Left ventricle myocardium superior (tissue), 1 donor: ENCODE results near the gene SIPA1L3. TPM values are rescaled to one million over a fixed set of nuclear protein-coding genes. Genes with fewer than 3 reads are reported as not detected.

Source experiments
- ATAC-seq: fragments of 200-7000 bp; cut with Tn5 transposase; one replicate; pipeline ENCODE4 v1.9.1; 2020; ENCODE audit warnings: mild to moderate bottlenecking, moderate library complexity
- DNase-seq: peaks from one replicate; pipeline ENCODE4 v3.0.0-alpha.2; 2020
- intact Hi-C: fragments of 100-400 bp; cut with micrococcal nuclease; formaldehyde crosslinking; loops from one replicate; pipeline ENCODE4 v1.11.0; 2022
- total RNA-seq: library from RNA; stranded (reverse); fragmentation: NEBNext Ultra II Directional; extraction: Animal tissue kit (Norgen Biotek cat#: 25700); gene quantifications from one replicate; pipeline ENCODE4 v1.2.1, GENCODE V29; 2021
- donor health status: DM: no; HTN: yes; CAD: no; lungs with severe emphysema.

The SIPA1L3 gene
- total RNA-seq, 1 donor from 2014 or later, result 10.5 TPM

DNA sequence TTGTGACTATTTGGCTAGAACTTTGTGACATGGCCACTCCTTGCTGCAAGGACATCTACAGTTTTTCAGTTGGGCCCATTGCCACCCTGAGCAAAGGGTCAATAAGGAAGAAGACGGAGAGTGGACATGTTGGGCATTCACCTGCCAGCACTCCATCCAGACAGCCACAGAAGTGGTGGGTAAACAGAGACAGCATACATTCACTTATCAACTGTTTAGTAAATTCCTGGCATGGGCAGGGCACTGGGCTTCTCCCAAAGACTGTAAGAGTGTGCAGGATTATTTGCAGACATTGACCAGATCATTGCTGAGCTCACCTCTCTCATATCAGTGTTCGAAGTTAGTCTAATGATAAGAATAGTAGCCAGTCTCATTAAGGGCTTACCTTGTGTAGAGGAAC lies 29.2 kb downstream of the SIPA1L3 start:
- ATAC-seq (no peak), DNase-seq (no peak)
- intact Hi-C loops, result no loop called here

DNA sequence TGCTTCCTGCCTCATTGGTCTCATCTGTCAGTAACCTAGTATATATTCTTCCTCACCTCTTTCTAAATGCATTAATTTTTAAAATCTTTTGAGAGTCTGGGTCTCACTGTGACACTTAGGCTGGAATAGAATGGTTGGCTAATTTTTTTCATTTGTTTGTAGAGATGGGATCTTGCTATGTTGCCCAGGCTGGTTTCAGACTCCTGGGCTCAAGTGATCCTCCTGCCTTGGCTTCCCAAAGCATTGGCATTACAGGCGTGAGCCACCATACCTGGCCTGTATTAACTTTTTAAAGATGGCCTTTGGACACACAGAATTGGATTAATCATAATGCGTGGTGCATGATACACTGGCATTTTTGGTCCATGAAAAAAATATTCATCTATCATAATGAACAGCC lies 29.9 kb downstream of the SIPA1L3 start:
- intact Hi-C loops, result no loop called here
- ATAC-seq (no peak), DNase-seq (no peak)

DNA sequence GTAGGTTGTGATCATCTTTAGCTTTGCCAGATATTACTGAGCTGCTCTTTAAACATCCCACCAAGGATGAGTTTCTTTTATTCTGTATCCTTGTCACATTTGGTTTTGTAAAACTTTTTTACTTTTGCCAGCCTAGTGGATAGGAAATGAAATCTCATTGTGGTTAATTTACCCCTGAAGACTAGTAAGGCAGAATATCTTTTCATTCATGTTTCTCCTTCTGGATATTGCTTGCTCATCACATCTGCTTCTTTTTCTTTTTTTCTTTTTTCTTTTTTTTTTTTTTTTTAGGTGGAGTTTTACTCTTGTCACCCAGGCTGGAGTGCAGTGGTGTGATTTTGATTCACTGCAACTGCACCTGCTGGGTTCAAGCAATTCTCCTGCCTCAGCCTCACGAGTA lies 31.3 kb downstream of the SIPA1L3 start:
- DNase-seq (no peak), ATAC-seq (no peak)
- intact Hi-C loops, result no loop called here

DNA sequence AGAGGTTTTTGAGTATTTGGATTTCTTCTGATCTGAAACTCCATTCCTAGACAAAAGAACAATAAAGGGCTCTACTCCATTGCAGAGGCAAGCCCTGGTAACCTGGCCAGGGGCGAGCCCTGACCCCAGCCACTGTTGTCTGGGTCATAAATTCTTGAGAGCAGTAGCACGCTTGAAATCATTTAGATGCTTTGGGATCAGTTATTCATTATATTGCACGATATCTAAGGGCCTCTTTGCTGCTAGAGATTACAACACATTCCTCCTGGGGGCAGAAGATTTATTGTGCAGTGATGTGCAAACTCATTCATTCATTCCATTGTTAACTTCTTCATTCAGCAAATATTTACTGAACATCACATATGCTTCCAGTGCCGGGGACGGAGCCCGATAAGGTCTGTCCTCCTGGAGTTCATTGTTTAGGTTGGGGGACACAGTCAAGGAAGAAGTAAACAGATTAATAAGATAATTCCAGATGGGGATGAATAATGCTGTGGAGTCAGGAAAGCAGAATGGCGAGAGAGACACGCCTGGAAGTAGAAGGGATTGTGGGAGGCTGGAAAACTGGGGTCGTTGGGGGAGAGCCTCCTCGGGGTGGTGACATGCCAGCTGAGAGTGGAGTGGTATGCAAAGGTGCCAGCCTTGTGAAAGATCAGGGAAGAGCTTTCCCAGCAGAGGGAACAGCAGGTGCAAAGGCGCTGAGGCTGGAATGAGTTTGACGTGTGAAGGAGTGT lies 34.9 kb downstream of the SIPA1L3 start:
- DNase-seq (no peak), ATAC-seq (no peak)
- intact Hi-C loops, result no loop called here

DNA sequence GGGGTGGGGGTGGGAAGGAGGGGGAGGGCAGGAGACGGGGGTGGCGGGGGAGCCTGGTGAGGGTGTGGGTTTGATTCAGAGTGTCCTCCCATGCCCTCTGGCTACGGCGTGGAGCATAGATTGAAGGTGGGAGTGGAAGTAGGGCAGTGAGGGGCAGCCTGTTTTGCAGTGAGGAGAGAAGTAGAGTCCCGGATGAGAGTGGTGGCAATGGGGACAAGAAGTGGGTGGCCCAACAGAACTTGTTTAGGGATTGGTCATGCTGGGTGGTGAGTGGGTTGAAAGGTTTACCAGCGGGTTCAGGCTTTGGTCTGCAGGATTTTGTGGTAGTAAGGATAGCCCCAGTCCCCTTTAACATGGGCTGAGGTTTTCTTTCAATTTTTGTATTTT lies 35.5 kb downstream of the SIPA1L3 start:
- ATAC-seq (no peak), DNase-seq (no peak)
- intact Hi-C loops, result no loop called here

DNA sequence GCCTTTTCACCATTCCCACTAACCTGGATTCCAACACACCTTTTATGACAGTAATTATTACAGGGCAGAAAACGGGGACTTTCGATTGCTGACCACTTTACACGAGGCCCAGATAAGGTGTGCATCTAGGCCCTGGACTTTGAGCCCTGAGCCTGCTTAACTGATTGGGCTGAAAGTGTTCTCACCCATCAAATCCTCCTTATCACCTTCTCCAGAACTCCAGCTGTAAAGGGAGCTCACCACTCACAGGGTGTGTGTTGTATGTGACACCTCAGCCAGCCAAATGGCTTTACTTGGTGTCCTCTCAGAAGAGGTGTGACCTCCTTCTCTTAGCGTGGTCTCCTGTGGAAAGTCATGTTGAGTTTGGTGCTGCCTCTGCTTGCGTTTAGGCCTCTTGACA lies 36.5 kb downstream of the SIPA1L3 start:
- ATAC-seq (peak; percentile 32), DNase-seq (no peak)
- intact Hi-C loops, result no loop called here

DNA sequence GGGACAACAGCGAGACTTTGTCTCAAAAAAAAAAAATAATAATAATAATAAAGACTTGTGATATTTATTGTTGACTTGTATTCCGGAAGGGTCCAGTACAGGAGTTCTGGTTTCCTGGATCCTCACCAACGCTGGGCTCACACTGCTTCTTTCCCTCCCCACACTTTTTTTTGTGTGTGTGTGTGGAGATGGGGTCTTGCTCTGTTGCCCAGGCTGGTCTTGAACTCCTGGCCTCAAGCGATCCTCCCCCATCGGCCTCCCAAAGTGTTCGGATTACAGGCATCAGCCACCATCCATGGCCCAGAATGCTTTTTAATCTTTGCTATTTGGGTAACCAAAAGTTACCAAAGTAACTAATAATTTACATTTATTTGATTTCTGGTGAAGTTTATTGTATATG lies 39.1 kb downstream of the SIPA1L3 start:
- no peak for ATAC-seq
- intact Hi-C loops, result no loop called here
- no peak for DNase-seq

DNA sequence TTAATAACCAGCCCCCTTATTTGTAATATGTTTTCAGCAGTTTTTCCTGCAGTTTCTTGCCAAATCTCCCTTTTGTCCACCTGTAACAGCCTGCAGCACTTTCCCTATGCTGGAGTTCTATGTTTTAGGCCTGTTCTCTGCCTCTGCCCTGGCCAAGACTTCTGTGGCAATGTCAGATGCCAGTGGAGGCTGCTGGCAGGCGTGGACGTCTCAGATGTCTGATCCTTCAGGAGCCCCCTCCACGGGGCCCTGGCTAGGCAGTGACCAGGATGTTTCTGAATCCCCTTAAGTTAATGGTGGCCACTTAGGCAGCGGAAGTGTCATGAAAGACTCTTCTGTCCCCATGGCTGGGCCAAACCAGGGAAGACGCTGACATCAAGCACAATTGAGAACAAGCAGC lies 40.8 kb downstream of the SIPA1L3 start:
- DNase-seq, result no peak
- no peak for ATAC-seq
- intact Hi-C loops, result no loop called here

DNA sequence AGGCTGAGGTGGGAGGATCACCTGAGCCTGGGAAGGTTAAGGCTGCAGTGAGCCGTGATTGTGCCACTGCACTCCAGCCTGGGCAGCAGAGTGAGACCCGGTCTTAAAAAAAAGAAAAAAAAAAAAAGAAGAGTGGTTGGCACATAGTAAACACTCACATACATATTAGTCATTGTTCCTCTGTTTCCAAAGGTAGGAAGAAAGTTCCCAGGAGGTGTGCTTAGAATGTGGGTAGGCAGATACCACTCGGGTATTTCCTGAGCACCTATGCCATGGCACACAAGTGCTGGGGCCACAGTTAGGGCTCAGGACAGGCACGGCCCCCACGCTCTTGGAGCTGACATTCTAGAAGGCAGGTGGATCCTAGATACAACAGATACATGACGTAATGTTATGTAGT lies 41.4 kb downstream of the SIPA1L3 start:
- ATAC-seq (no peak), DNase-seq (no peak)
- intact Hi-C loops, result no loop called here

DNA sequence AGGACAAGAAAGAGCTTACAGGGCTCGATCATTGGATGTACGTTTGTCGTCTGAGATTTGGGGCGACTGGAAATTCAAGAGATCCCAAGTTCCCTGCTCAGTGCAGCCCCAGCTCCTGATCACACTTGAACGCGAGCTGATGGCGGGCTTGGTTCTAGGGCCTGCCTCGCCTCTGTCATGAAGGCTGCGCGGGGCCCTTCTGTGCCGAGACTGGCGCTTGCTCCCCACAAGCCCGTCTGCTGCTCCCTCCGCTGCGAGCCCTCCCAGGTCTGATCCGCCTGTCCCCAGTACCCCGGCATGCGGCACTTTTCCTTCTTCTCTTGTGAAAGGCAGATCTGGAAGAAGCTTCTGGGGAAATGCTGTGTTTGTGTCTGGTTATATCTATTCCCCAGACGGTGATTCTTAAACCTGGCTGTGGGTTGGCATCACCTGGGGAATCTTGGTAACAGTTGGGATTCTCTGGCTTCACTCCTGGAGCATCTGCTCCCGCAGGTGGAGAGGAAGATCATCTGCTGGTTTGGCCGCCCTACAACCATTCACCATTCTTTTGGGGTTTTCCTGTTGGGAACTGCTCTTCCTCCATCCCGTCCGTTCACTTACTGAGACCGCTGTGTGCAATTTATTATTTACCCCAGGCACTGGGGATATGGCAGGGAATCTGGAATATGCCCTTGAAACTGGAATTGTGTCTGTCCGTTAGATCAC lies 43.6 kb downstream of the SIPA1L3 start:
- ATAC-seq, result no peak
- no peak for DNase-seq
- intact Hi-C loops, result no loop called here

DNA sequence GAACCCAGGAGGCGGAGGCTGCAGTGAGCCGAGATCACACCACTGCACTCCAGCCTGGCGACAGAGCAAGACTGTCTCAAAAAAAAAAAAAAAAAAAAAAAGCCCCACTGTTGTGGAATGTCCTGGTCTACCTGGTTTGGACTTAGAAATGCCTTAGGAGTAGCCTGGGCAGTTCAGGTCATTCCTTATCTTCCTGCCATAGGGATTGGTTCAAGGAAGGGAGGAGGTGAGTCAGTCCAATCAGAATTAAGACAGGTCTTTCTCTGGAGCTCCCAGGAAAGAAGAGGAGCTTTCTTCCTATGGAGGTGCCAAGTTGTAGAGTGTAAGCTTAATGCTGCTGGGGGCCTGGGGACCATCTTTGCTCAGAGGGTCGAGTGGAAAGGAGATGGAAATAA lies 44.8 kb downstream of the SIPA1L3 start:
- intact Hi-C loops, result no loop called here
- no peak for ATAC-seq
- DNase-seq, result no peak

DNA sequence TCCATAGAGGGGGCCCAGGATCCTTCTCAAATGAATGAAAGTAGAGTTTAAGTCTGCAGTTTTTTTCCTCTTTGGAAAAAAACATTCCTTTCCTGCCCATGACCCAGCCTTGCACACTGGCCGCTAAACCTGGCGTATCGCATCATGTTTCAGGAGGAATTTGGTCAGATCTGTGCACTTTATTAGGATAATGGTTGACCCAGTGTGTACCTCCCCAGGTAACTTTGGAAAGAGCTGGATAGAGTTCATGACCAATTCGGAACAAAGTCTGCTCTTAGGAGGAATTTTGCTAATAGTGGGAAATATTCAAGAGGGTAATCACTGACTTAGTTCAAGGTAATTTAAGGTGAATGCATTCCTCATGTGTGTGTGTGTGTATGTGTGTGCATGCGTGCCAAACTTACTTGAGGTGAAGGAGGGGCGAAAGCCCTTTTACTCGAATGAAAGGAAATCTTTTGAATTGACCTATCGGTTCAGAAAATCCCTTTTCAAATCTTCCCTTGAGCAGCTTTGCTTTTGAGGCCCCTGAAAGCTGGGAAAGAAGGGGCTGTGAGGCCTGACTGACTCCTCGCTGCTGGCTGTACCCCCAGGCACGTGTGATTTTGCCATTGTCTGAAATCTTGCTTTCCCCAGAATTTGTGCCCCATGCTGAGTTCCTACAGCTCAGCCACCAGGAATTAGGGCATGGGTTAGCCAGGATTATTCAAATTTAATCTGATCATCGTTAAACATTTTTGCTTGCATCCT lies 46.3 kb downstream of the SIPA1L3 start:
- intact Hi-C loops, result no loop called here
- ATAC-seq (no peak), DNase-seq (no peak)

DNA sequence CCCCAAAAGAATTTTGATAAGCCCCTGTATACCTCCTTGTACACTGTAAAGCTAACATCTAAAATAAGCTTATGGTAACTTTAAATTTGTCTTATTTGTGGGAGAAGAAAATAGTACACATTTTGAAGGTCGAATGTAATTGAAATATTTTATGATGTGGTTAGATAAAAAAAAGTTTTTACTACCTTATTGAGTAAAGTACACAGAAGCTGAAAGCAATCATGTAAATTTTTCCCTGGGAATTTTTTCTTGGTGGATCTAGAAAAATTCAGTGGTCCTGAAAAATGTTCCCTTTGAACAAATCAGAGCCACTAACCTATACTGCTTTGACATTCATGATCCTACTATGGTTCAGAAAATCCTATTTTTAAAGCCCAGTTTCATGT lies 46.9 kb downstream of the SIPA1L3 start:
- intact Hi-C loops, result no loop called here
- ATAC-seq, result no peak
- DNase-seq, result no peak

DNA sequence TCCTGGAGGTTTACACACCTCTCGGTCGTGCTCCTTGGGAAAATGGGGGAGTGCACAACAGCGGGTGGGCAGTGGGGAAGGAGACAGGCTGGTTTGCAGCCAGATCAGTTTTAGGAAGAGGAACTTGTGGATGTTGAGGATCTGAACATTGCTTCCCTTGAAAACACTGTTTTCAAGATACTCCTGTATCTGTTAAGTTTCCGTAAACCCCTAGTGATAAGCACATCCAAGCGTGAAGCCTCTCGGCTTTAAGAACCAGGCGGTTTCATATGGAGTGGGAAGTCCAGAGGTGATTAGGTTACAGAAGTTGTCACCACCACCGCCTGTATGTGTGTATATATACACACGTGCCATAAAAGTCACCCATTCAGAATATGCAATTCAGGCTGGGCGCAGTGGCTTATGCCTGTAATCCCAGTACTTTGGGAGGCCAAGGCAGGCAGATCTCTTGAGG lies 47.4 kb downstream of the SIPA1L3 start:
- ATAC-seq, result no peak
- intact Hi-C loops, result no loop called here
- DNase-seq, result no peak

DNA sequence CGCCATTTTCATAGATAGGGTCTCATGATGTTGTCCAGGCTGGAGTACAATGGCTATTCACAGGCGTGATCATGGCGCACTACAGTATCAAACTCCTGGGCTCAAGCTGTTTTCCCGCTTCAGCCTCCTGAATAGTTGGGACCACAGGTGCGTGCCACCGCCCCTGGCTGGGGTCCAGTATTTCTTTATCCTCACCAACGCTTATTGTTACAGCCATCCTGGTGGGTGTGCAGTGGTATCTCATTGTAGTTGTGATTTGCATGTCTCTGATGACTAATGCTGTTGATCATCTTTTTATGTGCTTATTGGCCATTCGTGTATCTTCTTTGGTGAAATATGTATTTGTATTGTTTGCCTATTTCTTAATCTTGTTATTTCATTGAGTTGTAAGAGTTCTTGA lies 49.0 kb downstream of the SIPA1L3 start:
- no peak for ATAC-seq
- intact Hi-C loops, result no loop called here
- no peak for DNase-seq

DNA sequence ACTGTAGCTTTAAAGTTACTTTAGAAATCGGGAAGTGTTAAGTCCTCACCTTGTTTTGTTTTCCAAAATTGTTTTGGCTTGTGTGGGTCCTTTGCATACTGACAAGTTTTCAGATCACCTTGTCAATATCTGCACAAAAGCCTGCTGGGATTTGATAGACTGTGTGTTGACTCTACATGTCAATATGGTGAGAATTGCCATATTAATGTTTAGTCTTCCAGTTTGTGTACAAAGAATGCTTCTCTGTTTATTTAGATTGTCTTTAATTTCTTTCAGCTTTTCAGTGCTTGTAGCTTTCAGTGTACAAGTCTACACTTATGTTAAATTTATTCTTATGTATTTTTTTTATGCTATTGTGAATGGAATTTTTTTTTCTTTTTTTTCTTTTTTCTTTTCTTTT lies 50.2 kb downstream of the SIPA1L3 start:
- ATAC-seq (no peak), DNase-seq (no peak)
- intact Hi-C loops, result no loop called here

DNA sequence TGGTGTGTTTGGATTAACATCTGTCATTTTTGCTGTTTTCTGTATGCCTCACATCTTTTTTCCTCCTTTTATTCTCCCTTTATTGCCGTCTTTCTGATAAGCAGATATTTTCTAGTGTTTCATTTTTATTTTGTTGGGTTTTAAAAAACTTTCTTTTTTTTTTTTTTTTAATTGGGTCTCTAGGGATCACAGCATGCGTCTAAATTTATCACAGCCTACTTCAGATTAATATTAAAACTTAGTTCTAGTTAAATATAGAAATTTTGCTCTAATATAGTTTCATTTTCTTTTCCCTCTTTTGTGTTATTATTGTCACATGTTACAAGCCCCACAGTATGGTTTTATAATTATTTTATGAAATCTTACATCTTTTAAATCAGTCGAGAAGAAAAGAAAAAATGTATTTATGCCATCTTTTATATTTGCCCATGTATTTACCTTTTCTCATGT lies 52.7 kb downstream of the SIPA1L3 start:
- intact Hi-C loops, result no loop called here
- ATAC-seq (no peak), DNase-seq (no peak)

DNA sequence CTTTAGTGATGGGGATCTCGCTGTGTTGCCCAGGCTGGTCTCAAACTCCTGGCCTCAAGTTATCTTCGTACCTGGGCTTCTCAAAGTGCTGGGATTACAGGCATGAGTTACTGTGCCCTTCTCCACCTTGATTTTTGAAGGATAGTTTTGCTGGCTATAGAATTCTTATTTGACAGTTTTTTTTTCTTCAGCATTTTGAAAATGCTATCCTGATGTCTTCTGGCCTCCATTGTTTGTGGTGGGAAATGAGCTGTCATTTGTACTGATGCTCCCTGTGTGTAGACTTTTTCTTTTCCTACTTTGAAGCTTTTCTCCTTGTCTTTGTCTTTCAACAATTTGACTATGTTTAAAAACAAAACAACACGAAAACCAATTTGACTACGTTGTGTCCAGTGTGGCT lies 54.2 kb downstream of the SIPA1L3 start:
- no peak for DNase-seq
- intact Hi-C loops, result no loop called here

DNA sequence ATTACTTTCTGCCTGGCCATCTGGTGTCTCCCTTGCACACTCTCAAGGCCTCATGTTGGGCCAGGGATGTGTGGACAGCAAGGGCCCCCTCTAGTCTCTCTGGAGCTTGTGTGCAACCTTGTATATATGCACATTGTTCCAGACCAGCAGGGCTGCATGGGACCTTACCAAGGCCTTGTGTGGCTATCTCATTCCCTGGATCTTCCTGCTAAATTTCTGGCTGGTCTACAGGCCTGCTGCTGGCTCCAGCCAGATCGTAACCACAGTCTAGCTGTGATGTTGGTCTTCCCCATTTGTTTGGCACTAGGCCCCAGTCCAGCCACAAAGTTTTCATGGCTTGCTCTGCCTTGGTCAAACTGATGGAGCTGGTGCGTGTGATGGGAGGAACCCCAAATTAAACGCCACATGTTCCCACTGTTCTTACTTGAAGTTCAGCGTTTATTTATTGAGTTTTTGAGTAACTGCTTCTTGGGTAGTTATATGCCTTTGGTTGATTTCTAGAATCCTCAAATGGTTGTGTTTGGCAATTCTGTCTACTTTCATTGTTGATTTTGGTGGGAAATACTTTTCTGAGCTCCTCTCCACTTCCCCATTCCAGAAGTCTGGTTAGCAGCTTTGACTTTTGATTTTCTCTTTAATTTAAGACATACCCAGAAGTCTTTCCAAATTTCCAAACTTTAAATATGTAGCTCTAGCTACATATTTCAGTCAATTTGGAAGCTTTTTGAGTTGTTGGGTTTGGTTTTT lies 56.4 kb downstream of the SIPA1L3 start:
- no peak for DNase-seq
- intact Hi-C loops, result no loop called here
- no peak for ATAC-seq

More for the DNA sequence above, 54.2 kb downstream of the SIPA1L3 start:
- no peak for ATAC-seq

DNA sequence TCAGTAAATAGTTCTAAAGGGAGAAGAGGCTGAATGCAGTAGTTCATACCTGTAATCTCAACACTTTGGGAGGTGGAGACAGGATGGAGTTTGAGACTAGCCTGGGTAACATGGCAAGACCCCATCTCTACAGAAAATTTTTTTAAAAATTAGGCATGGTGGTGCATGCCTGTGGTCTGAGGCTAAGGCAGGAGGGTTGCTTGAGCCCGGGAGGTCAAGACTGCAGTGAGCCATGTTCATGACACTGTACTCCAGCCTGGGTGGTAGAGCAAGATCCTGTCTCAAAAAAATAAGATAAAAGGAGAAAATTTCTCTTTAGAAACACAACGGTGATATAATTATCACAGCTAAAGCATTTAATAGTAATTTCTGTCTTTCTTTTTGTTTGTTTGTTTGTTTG lies 57.1 kb downstream of the SIPA1L3 start:
- ATAC-seq (no peak), DNase-seq (no peak)
- intact Hi-C loops, result no loop called here
